Esophagus muscularis mucosa (tissue), 3 donors: ENCODE results near the gene PXYLP1.

ENCODE experiments used
- POLR2A ChIP-seq: fragments of 450-650 bp; IDR thresholded peaks from one replicate; pipeline ENCODE4 v1.6.1; 2017; ENCODE audit warnings: antibody characterized with exemption, moderate library complexity, mild to moderate bottlenecking, low read depth
- TF ChIP-seq, protein P1 (sequence below), 3 experiments: fragments of 200-600 bp in 2 of 3; fragments of 450-650 bp in 1 of 3; sonication (generic) in 2 of 3; IDR thresholded peaks; one replicate each; pipeline ENCODE4 v1.5.1; 2017 to 2019; ENCODE audit warnings: antibody characterized with exemption in 3 of 3, mild to moderate bottlenecking in 2 of 3, moderate library complexity in 1 of 3

GRCh38 chr3:141326123-141326522 lies 94.5 kb downstream of the PXYLP1 start:
- TF ChIP-seq POLR2A: no peak
- TF ChIP-seq, protein P1, sequence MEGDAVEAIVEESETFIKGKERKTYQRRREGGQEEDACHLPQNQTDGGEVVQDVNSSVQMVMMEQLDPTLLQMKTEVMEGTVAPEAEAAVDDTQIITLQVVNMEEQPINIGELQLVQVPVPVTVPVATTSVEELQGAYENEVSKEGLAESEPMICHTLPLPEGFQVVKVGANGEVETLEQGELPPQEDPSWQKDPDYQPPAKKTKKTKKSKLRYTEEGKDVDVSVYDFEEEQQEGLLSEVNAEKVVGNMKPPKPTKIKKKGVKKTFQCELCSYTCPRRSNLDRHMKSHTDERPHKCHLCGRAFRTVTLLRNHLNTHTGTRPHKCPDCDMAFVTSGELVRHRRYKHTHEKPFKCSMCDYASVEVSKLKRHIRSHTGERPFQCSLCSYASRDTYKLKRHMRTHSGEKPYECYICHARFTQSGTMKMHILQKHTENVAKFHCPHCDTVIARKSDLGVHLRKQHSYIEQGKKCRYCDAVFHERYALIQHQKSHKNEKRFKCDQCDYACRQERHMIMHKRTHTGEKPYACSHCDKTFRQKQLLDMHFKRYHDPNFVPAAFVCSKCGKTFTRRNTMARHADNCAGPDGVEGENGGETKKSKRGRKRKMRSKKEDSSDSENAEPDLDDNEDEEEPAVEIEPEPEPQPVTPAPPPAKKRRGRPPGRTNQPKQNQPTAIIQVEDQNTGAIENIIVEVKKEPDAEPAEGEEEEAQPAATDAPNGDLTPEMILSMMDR (IDR thresholded peaks at IDR 0.05): no peak
